SH-SY5Y (cell line): ENCODE measurements around the gene CTDSP1.

ENCODE experiments used
- GATA2 ChIP-seq: IDR thresholded peaks from 2 replicates; pipeline ENCODE4 v1.6.1; 2011; ENCODE audit warnings: mild to moderate bottlenecking, low read depth, low read length
- GATA3 ChIP-seq: IDR thresholded peaks from 2 replicates; pipeline ENCODE4 v1.6.1; 2011; ENCODE audit warnings: low read depth, mild to moderate bottlenecking, low read length, moderate library complexity

Gene CTDSP1, protein sequence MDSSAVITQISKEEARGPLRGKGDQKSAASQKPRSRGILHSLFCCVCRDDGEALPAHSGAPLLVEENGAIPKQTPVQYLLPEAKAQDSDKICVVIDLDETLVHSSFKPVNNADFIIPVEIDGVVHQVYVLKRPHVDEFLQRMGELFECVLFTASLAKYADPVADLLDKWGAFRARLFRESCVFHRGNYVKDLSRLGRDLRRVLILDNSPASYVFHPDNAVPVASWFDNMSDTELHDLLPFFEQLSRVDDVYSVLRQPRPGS

DNA sequence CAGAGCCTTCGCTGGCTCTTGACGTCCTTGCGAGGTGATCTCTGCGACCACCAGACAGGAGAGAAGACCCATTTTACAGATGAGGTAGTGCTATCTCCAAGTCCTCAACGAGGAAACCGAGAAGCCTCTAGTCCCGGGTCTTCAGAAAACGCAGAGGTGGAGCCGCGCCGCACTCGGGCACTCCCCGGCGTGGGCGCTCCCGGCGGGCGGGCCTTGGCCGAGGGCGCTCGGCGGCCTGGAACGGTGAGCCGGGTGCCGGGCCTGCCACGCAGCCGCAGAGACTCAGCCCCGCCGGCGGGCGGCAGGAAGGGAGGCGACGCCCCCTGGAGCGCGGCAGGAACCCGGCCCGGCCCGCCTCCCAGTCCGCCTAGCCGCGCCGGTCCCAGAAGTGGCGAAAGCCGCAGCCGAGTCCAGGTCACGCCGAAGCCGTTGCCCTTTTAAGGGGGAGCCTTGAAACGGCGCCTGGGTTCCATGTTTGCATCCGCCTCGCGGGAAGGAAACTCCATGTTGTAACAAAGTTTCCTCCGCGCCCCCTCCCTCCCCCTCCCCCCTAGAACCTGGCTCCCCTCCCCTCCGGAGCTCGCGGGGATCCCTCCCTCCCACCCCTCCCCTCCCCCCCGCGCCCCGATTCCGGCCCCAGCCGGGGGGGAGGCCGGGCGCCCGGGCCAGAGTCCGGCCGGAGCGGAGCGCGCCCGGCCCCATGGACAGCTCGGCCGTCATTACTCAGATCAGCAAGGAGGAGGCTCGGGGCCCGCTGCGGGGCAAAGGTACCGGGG is at the start of gene CTDSP1:
Gene CTDSP1 (plus strand): TSS at position 478 of the 776 bp plus-strand sequence. CDS start 223 bp downstream, at position 701.
- TF ChIP-seq GATA3 (no peak), GATA2 (no peak)

DNA sequence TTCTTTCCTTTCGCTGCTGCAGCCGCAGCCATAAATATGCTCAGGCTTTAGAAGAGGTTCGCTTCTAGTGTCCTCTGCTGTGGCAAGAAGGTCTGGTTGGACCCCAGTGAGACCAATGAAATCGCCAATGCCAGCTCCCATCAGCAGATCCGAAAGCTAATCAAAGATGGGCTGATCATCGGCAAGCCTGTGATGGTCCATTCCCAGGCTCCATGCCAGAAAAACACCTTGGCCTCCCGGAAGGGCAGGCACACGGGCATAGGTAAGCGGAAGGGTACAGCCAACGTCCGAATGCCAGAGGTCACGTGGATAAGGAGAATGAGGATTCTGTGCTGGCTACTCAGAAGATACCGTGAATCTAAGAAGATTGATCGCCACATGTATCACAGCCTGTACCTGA is 45.6 kb upstream of the CTDSP1 start:
- no peak for TF ChIP-seq GATA3
- TF ChIP-seq GATA2, result no peak

DNA sequence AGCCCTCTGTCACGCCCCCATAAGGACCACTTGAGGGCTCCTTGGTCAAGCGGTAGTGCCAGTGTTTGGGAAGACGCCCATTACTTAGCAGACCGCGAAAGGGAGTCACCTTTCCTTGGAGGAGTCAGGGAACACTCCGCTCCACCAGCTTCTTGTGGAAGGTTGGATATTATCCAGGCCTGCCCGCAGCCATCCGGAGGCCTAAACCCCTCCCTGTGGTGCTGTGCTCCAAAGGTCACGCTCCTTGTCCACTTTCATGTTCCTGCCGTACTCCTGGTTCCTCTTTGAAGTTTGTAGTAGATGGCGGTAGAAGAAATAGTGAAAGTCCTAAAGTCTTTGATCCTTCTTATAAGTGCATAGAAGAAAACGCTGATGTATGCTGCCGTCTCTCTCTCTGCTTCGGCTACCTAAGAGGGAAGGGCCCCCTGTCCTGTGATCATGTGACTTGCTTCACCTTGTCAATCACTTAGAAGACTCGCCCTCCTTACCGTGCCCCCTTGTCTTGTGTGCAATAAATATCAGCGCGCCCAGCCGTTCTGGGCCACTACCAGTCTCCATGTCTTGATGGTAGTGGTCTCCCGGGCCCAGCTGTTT is 44.7 kb upstream of the CTDSP1 start:
- TF ChIP-seq GATA3 (no peak), GATA2 (no peak)

DNA sequence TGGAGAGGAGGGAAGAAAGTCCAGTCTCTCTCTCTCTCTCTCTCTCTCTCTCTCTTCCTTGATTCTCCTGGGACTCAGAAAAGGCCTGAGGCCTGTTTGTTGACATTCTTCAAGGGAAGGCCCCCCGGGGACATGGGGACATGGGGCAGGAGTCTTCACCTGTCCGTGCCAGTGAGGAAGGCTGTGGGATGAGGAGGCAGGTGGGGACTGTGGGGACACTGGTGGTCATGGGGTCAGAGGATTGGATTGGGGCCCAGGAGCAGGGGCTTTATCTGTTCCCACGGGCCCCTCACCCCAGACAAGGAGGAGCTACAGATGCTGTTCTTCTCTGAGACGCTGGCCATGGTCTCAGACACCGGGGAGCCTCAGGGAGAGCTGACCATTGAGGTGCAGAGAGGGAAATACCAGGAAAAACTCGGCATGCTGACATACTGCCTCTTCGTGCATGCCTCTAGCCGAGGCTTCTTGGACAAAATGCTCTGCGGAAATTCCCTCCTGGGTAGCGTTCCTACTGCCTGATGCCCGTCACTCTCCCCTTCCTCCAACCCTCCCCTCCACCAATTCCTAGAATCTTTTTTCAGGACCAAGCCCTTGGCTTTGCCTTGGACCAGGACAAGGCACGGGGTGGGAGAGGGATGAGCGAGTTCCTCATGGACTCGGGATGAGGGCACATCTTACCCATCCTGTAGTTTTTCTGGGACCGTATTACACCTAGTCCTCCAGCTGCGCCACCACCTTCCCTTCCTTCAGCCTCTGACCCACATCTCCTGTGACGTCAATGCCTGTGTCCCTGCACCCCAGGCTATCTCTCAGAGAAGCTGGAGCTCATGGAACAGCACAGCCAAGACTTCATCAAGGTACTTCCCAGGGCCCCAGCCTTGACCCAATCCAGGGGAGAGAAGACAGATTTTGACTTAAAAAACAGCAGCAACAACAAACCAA is 42.2 kb upstream of the CTDSP1 start:
- no peak for TF ChIP-seq GATA2

DNA sequence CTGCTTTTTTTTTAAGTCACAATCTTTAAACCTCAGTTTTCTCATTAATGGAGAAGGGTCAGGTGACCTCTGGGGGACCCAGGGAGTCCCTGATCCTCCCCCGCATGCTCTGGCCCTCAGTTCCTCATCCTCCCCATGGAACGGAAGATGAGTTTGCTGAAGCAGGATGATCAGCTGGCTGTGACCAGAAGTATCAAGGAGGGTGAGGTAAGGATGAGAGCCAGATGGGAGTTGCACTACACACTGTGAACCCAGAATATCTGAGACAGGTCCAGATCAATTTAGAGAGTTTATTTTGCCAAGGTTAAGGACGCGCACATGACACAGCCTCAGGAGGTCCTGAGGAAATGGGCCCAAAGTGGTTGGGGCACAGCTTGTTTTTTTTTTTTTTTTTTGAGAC is 39.2 kb upstream of the CTDSP1 start:
- no peak for TF ChIP-seq GATA2
- TF ChIP-seq GATA3, result no peak

DNA sequence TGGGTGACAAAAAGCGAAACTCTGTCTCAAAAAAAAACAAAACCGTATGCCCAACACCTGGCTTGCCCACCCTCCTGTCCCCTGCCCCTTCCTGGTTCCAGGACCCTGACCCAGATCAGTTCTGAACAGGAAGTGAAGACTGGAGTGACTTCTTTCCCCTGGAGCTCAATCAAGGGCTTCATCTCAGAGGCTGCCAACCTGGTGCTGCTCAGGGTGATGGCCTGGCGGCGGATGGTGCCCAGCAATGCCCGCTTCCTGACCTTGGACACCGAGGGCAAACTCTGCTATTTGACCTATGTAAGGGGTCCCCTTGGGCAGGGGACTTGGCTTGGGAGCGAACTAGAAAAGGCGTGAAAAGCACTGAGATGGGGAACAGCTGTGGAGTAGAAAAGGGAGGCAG is 37.1 kb upstream of the CTDSP1 start:
- TF ChIP-seq GATA2, result no peak
- no peak for TF ChIP-seq GATA3

DNA sequence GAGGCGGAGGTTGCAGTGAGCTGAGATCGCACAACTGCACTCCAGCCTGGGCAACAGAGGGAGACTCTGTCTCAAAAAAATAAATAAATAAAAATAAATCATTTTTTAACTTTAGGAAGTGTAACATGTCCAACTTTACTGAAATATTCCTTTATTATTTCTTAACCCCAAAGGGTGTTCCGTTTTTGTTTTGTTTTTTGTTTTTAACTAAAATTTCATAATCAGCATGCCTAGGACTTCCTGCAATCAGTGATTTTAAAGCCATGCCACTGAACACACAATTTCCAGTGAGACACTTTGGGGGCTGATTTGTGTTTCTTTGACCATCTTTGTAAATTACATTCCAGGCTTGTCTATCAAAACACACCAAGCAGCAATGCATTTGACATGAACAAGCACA is 35.9 kb upstream of the CTDSP1 start:
- TF ChIP-seq GATA3 (no peak), GATA2 (no peak)

DNA sequence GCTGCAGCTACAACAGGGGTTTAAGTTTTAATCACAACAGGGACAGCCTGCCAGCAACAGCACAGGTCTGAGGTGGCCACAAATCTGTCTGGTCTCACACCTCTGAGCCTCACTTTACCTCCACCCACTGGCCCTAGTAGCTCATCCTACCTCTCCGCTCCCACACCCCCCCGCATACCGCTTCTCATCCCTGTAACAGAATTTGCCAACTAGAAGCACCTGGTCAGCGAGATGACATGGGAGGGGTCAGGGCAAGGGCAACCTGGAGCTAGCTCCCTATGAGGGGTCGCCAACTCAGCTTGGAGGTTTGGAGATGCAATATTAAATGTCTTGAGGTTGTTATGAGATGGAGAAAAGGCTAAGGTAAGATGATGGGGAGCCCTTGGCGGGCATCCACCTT is 35.5 kb upstream of the CTDSP1 start:
- TF ChIP-seq GATA2 (no peak), GATA3 (no peak)

DNA sequence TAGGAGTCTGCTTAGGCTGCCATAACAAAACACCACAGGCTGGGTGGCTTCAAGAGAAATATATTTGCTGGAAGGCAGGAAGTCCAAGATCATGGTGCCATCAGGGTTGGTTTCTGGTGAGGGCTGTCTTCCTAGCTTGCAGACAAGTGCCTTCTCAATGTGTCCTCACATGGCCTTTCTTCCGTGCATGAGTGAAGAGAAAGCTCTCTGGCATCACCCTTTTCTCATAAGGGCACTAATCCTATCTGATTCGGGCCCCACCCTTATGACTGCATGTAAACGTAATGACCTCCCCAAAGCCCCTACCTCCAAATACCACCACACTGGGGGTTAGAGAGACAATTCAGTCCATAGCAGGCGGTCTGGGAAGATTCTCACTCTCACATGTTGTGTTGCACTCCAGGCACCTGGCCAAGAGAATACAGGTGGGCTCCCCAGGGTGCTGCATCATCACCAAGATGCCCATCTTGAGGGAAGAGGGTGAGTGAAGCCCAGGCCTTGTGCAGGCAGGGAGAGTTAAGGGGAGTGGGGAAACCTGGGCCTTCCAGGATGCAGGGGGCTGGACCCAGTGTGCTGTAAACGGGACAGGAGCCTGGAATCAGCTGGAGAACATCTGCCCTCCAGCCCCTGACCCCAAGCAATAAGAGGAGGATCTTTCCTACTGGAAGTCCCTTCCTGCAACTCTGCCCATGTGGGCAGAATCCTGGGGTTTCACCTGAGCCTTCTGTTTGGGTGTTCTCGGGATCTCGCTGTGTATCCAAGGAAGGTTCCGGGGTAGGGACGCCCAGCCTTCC is 32.9 kb upstream of the CTDSP1 start:
- no peak for TF ChIP-seq GATA3
- no peak for TF ChIP-seq GATA2

DNA sequence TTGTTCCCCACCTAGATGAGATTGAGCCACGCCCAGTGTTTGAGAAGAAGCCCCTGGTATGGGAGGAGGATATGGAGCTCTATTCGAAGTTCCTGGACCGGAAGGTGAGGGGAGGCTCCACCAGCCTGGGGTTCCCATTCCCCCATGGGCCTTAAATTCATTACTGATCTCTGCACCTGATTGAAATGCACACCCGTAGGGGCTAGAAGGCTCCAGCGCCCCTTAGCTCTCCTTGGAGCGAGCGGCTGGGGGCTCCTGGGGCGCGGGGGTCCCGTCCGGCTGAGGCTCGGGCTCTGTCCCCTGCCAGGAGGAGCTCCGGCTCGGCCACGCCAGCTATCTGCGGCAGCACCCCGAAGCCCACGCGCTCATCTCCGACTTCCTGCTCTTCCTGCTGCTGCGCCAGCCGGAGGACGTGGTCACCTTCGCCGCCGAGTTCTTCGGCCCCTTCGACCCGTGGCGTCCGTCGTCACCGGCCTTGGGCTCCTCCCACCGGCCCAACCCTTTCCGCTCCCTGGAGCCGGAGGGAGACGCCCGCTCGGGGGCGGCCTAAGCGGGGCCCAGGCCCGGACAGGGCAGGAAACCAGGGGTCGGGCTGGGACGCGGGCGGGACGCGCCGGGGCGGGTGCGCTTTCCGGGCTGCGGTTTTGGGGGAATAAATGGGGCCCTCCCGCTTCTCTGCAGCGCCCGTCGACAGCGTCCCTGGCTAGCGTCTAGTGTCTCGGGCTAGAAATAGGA is 32.1 kb upstream of the CTDSP1 start:
- no peak for TF ChIP-seq GATA3
- no peak for TF ChIP-seq GATA2

DNA sequence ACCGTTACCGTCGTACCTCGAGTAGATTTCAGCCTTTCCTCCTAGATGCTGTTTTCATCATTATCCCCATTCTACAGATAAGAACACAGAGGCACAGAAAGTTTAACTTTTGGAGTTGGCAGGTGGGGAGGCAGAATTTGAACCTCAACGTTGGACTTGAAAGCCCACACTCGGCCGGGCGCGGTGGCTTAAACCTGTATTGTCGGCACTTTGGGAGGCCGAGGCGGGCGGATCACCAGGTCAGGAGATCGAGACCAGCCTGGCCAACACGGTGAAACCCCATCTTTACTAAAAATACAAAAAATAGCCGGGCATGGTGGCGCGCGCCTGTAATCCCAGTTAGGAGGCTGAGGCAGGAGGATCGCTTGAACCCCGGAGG is 31.5 kb upstream of the CTDSP1 start:
- no peak for TF ChIP-seq GATA3
- TF ChIP-seq GATA2, result no peak

DNA sequence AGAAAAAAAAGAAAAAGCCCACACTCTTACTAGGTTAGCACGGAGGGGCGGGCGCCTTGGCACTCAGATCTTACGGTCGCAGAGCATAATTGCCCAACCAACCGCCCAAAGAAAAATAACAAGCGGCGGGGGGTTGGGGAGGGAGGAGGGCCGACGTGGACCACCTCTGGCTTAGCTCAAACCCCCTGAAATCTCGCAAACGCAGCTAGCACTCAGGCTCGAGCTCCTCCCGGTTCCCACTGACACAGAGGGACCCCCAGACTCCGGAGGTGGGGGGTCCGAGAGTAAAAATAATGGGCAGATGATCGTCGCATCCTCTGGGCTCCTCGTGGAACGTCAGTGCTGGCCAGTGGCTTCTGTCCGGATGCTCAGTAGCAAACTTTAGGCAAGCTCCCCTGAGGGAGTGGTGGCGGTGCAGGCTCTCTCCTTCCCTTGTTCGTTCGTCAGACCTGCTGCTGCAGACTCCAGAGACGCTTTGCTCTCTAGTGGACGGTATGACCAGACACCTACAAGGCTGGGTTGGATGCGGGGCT is 31.0 kb upstream of the CTDSP1 start:
- TF ChIP-seq GATA2, result no peak
- TF ChIP-seq GATA3, result no peak
